ENCODE measurements around the gene GADD45B.
"Not testable (repeated sequence)": the region's sequence is repeated elsewhere in the genome, so short reads cannot be mapped to it uniquely, and the experiment has no call there.

GADD45B gene

GRCh38 chr19:2514981-2515518 is 39.1 kb downstream of the GADD45B start:
- DNase-seq (ENCODE audit: low read depth in 2 of 2): no peak
- no peak for TF ChIP-seq CTCF (IDR thresholded peaks at IDR 0.05; ENCODE audit: low read depth, low read length)
- H3K4me3 ChIP-seq (replicated peaks in 1 of 2; ENCODE audit: low read depth in 2 of 2, low read length in 2 of 2): no peak overlapping the region

GRCh38 chr19:2516727-2517126 is 40.8 kb downstream of the GADD45B start:
- no peak overlapping the region for H3K4me3 ChIP-seq (replicated peaks in 1 of 2; ENCODE audit: low read depth in 2 of 2, low read length in 2 of 2)
- TF ChIP-seq CTCF (IDR thresholded peaks at IDR 0.05; ENCODE audit: low read depth, low read length): no peak
- no peak for DNase-seq (ENCODE audit: low read depth in 2 of 2)

GRCh38 chr19:2517881-2518601 is 42.1 kb downstream of the GADD45B start:
- no peak for TF ChIP-seq CTCF (IDR thresholded peaks at IDR 0.05; ENCODE audit: low read depth, low read length)
- DNase-seq (ENCODE audit: low read depth in 2 of 2): no peak

GRCh38 chr19:2518856-2519255 is 42.9 kb downstream of the GADD45B start:
- not testable (repeated sequence) for H3K4me3 ChIP-seq (replicated peaks in 1 of 2; ENCODE audit: low read depth in 2 of 2, low read length in 2 of 2)
- DNase-seq (ENCODE audit: low read depth in 2 of 2): peak in 1 of 2 donors; percentile 37

More at GRCh38 chr19:2517881-2518601, 42.1 kb downstream of the GADD45B start:
- H3K4me3 ChIP-seq (replicated peaks in 1 of 2; ENCODE audit: low read depth in 2 of 2, low read length in 2 of 2): no peak overlapping the region

GRCh38 chr19:2519482-2519881 is 43.6 kb downstream of the GADD45B start:
- no peak overlapping the region for H3K4me3 ChIP-seq (replicated peaks in 1 of 2; ENCODE audit: low read depth in 2 of 2, low read length in 2 of 2)
- DNase-seq (ENCODE audit: low read depth in 2 of 2): no peak
- TF ChIP-seq CTCF (IDR thresholded peaks at IDR 0.05; ENCODE audit: low read depth, low read length): no peak

GRCh38 chr19:2523630-2524311 is 47.8 kb downstream of the GADD45B start:
- TF ChIP-seq CTCF (IDR thresholded peaks at IDR 0.05; ENCODE audit: low read depth, low read length): peak; percentile 51
- peak in 1 of 2 donors; percentile 78 for DNase-seq (ENCODE audit: low read depth in 2 of 2)
- H3K4me3 ChIP-seq (replicated peaks in 1 of 2; ENCODE audit: low read depth in 2 of 2, low read length in 2 of 2): no peak overlapping the region

GRCh38 chr19:2524361-2524839 is 48.5 kb downstream of the GADD45B start:
- H3K4me3 ChIP-seq (replicated peaks in 1 of 2; ENCODE audit: low read depth in 2 of 2, low read length in 2 of 2): no peak overlapping the region
- DNase-seq (ENCODE audit: low read depth in 2 of 2): no peak
- no peak for TF ChIP-seq CTCF (IDR thresholded peaks at IDR 0.05; ENCODE audit: low read depth, low read length)

All from cardiac fibroblast (primary cell).